Tibial nerve (tissue), 4 donors: ENCODE measurements around the gene EN1. TPM values are rescaled to one million over a fixed set of nuclear protein-coding genes. Genes with fewer than 3 reads are reported as not detected.

Experiments
- DNase-seq, 2 donors: peaks; one replicate each; pipeline ENCODE4 v3.0.0-alpha.2; 2019; ENCODE audit warnings: low spot score in 2 of 2
- H3K27ac ChIP-seq, 4 donors: fragments of 200-600 bp; sonication (generic) in 3 of 4; one replicate each; pipeline ENCODE4 v1.5.1; 2017 to 2019; ENCODE audit warnings: mild to moderate bottlenecking in 1 of 4
- H3K27me3 ChIP-seq, 2 donors: fragments of 200-600 bp; sonication (generic) in 1 of 2; one replicate each; pipeline versions ENCODE4 v1.5.1 to v1.6.0; 2017 to 2019
- H3K36me3 ChIP-seq, 3 donors: fragments of 200-600 bp; sonication (generic); one replicate each; pipeline ENCODE4 v1.5.1; 2018 to 2019
- H3K4me1 ChIP-seq, 4 donors: fragments of 200-600 bp; sonication (generic) in 3 of 4; one replicate each; pipeline ENCODE4 v1.5.1; 2017 to 2019
- H3K4me3 ChIP-seq, 4 donors: fragments of 200-600 bp; sonication (generic) in 3 of 4; one replicate each; pipeline ENCODE4 v1.5.1; 2017 to 2019; ENCODE audit warnings: mild to moderate bottlenecking in 1 of 4, moderate library complexity in 1 of 4
- H3K9me3 ChIP-seq, 4 donors: fragments of 200-600 bp; sonication (generic) in 3 of 4; one replicate each; pipeline ENCODE4 v1.5.1; 2017 to 2019
- CTCF ChIP-seq, 5 experiments: fragments of 200-600 bp in 3 of 5; fragments of 450-650 bp in 2 of 5; sonication (generic) in 3 of 5; IDR thresholded peaks; one replicate each; pipeline ENCODE4 v1.5.1; 2016 to 2019; ENCODE audit warnings: antibody characterized with exemption in 5 of 5, mild to moderate bottlenecking in 3 of 5, moderate library complexity in 2 of 5
- EP300 ChIP-seq, 2 donors: sonication (generic); formaldehyde crosslinking; IDR thresholded peaks; one replicate each; pipeline ENCODE4 v1.6.1; 2017; ENCODE audit warnings: antibody characterized with exemption in 2 of 2, mild to moderate bottlenecking in 1 of 2
- POLR2A ChIP-seq, 2 donors: fragments of 450-650 bp; IDR thresholded peaks; one replicate each; pipeline ENCODE4 v1.6.1; 2017; ENCODE audit warnings: antibody characterized with exemption in 2 of 2, mild to moderate bottlenecking in 2 of 2, moderate library complexity in 2 of 2
- WGBS, 2 donors: methylation state at CpG; one replicate each; pipeline ENCODE4 v1.1.5; 2018; 5-methylcytosine and 5-hydroxymethylcytosine counted together
- total RNA-seq, 4 donors: library from RNA; depleted of rRNA; stranded (reverse); fragments of >200 nt; gene quantifications; one replicate each; pipeline ENCODE4 v1.1.0, GENCODE V29; 2016

Gene EN1
- under 1 TPM in 3 of 4 donors, not detected in 1; 0.63 to 0.90 (median 0.78) TPM for total RNA-seq

GRCh38 chr2:118846953-118847761 is at the start of gene EN1:
Gene EN1 (minus strand): TSS chr2:118847648. CDS start chr2:118847167, 481 bp downstream.
- Histone ChIP-seq H3K27ac (no peak within 1 kb of the TSS), H3K36me3 (no peaks in the 10 kb centered on the region), H3K4me1 (peaks cover 0 to 74% (median 16%) of the 10 kb centered on the region in 4 donors), H3K27me3 (peaks cover 10 to 96% of the 10 kb centered on the region in 2 donors), H3K4me3 (peak within 1 kb of the TSS in 2 of 4 donors; percentile 13 to 51), H3K9me3 (no peaks in the 10 kb centered on the region)
- no peak for DNase-seq
- TF ChIP-seq CTCF (IDR thresholded peaks at IDR 0.05) (no peak), POLR2A (IDR thresholded peaks at IDR 0.05) (no peak), EP300 (IDR thresholded peaks at IDR 0.05) (peak in 1 of 2 donors; percentile 19)
- WGBS, 2 donors: 3 to 4% methylated on average over 23 to 43 of the region's 64 CpGs

DNA sequence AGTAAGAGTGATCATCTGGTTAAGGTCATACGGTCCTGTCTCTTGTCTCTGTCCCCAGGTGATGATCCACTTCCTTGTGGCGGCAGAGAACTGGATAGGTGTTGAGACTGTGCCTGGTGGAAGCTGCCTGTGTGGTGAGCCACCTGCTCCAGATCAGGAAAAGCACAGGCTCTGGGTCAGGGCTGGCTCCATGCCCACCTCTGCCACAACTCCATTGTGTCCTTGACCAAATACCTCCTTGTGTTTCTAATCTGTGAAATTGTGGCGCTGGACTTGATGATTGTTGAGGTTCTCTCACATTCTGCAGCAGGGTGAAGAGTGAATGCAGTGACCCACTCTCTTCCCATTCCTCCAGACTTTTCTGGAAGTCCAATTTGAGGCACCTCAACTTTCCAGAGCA is 45.7 kb upstream of the EN1 start:
- Histone ChIP-seq H3K9me3 (peaks cover 0 to 21% (median 0%) of the 10 kb centered on the region in 4 donors), H3K4me1 (no peaks in the 10 kb centered on the region), H3K27me3 (no peaks in the 10 kb centered on the region), H3K36me3 (no peaks in the 10 kb centered on the region), H3K4me3 (no peak overlapping the region), H3K27ac (no peak overlapping the region)
- 90 to 94% methylated on average over 3 of the region's 3 CpGs for WGBS, 2 donors
- TF ChIP-seq EP300 (IDR thresholded peaks at IDR 0.05): no peak
- TF ChIP-seq CTCF (IDR thresholded peaks at IDR 0.05): no peak
- no peak for TF ChIP-seq POLR2A (IDR thresholded peaks at IDR 0.05)
- DNase-seq: no peak

DNA sequence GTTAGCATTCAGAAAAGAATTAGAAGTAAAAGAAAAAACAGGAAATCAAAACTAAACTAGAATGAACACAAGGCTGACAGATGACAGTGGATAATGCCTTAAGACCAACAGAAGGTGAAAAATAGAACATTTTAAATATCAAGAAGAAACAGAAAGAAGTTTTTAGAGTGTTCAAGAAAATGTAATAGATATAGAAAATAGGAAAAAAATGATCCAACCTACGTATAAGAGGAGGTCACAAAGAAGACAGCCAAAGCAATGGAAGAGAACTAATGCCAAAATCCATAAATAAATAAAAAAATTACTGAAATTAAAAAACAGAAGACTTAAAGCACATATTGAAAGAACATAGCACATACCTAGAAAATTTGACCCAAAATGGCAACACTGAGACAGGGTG is 42.5 kb upstream of the EN1 start:
- Histone ChIP-seq H3K4me3 (no peak overlapping the region), H3K4me1 (no peaks in the 10 kb centered on the region), H3K9me3 (peaks cover 0 to 21% (median 0%) of the 10 kb centered on the region in 4 donors), H3K27me3 (no peaks in the 10 kb centered on the region), H3K27ac (no peak overlapping the region), H3K36me3 (no peaks in the 10 kb centered on the region)
- WGBS, 2 donors: 65 to 80% methylated on average over 1 of the region's 1 CpG
- TF ChIP-seq POLR2A (IDR thresholded peaks at IDR 0.05): no peak
- TF ChIP-seq CTCF (IDR thresholded peaks at IDR 0.05): no peak
- TF ChIP-seq EP300 (IDR thresholded peaks at IDR 0.05): no peak
- no peak for DNase-seq

DNA sequence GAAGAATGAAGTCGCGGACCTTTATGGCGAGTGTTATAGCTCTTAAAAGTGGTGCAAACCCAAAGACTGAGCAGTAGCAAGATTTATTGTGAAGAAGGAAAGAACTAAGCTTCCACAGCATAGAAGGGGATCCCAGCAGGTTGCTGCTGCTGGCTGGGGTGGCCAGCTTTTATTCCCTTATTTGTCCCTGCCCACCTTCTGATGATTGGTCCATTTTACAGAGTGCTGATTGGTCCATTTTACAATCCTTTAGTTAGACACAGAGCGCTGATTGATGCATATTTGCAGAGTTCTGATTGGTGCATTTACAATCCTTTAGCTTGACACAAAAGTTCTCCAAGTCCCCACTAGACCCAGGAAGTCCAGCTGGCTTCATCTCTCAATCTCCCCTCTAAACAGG is 36.3 kb upstream of the EN1 start:
- DNase-seq: no peak
- Histone ChIP-seq H3K27me3 (peaks cover 0 to 27% of the 10 kb centered on the region in 2 donors), H3K4me3 (no peak overlapping the region), H3K36me3 (no peaks in the 10 kb centered on the region), H3K9me3 (peaks cover 0 to under 1% (median 0%) of the 10 kb centered on the region in 4 donors), H3K27ac (no peak overlapping the region), H3K4me1 (peaks cover 0 to 9% (median 0%) of the 10 kb centered on the region in 4 donors)
- WGBS, 2 donors: 84 to 85% methylated on average over 4 of the region's 4 CpGs
- TF ChIP-seq CTCF (IDR thresholded peaks at IDR 0.05): no peak
- TF ChIP-seq POLR2A (IDR thresholded peaks at IDR 0.05): no peak
- TF ChIP-seq EP300 (IDR thresholded peaks at IDR 0.05): no peak

- no peaks in the 10 kb centered on the region for H3K9me3 ChIP-seq
- peaks cover 0 to 30% of the 10 kb centered on the region in 2 donors for H3K27me3 ChIP-seq
- H3K36me3 ChIP-seq: no peaks in the 10 kb centered on the region
- peaks cover 0 to 9% (median 0%) of the 10 kb centered on the region in 4 donors for H3K4me1 ChIP-seq
- H3K27ac ChIP-seq: no peak overlapping the region
- peak in 1 of 2 donors; percentile 56 for DNase-seq
- TF ChIP-seq POLR2A (IDR thresholded peaks at IDR 0.05) (no peak), CTCF (IDR thresholded peaks at IDR 0.05) (peak; percentile 71 to 87 (median 77)), EP300 (IDR thresholded peaks at IDR 0.05) (no peak)
- peak overlapping the region in 2 of 4 donors; percentile 14 to 21 for H3K4me3 ChIP-seq
- WGBS, 2 donors: 18 to 31% methylated on average over 16 to 17 of the region's 17 CpGs
These were observed 35.4 kb upstream of the EN1 start for GRCh38 chr2:118882693-118883336.
